ENCODE results near the gene P2RY1. TPM values are rescaled to one million over a fixed set of nuclear protein-coding genes. Genes with fewer than 3 reads are reported as not detected.
"Not testable (repeated sequence)": the region's sequence is repeated elsewhere in the genome, so short reads cannot be mapped to it uniquely, and the experiment has no call there.

Gene P2RY1
- total RNA-seq, 3 donors from 2014 or later, result 0.98 to 10.9 (median 1.2) TPM

- no peaks in the 10 kb centered on the region for H3K9me3 ChIP-seq
- H3K27me3 ChIP-seq, result no peaks in the 10 kb centered on the region
- intact Hi-C loops (cut with DNase I; ENCODE audit: low total_unique reads), result no loop called here
- no peak overlapping the region for H3K27ac ChIP-seq
- DNase-seq (ENCODE audit: low spot score in 2 of 2), result no peak
- no peaks in the 10 kb centered on the region for H3K4me1 ChIP-seq
- TF ChIP-seq POLR2AphosphoS5 (IDR thresholded peaks at IDR 0.05) (no peak), CTCF (IDR thresholded peaks at IDR 0.05) (no peak)
- H3K4me3 ChIP-seq, result peak overlapping the region; percentile 72 to 84 (median 73)
- H3K36me3 ChIP-seq, result no peaks in the 10 kb centered on the region
These were observed 1.3 kb downstream of the P2RY1 start for GRCh38 chr3:152836269-152836668.

GRCh38 chr3:152839511-152839910, 4.6 kb downstream of the P2RY1 start:
- TF ChIP-seq POLR2AphosphoS5 (IDR thresholded peaks at IDR 0.05) (no peak), CTCF (IDR thresholded peaks at IDR 0.05) (no peak), POLR2A (IDR thresholded peaks at IDR 0.05) (no peak)
- Histone ChIP-seq H3K4me1 (no peaks in the 10 kb centered on the region), H3K9me3 (no peaks in the 10 kb centered on the region), H3K4me3 (no peak overlapping the region), H3K27ac (no peak overlapping the region), H3K27me3 (no peaks in the 10 kb centered on the region), H3K36me3 (no peaks in the 10 kb centered on the region)
- no peak for DNase-seq (ENCODE audit: low spot score in 2 of 2)
- intact Hi-C loops (cut with DNase I; ENCODE audit: low total_unique reads), result no loop called here

- H3K27ac ChIP-seq, result no peak overlapping the region
- no peak for DNase-seq (ENCODE audit: low spot score in 2 of 2)
- no peak overlapping the region for H3K4me3 ChIP-seq
- H3K36me3 ChIP-seq, result no peaks in the 10 kb centered on the region
- no peak for TF ChIP-seq CTCF (IDR thresholded peaks at IDR 0.05)
- no peak for TF ChIP-seq POLR2A (IDR thresholded peaks at IDR 0.05)
- no peak for TF ChIP-seq POLR2AphosphoS5 (IDR thresholded peaks at IDR 0.05)
- no peaks in the 10 kb centered on the region for H3K4me1 ChIP-seq
- no peaks in the 10 kb centered on the region for H3K27me3 ChIP-seq
- H3K9me3 ChIP-seq, result no peaks in the 10 kb centered on the region
- intact Hi-C loops (cut with DNase I; ENCODE audit: low total_unique reads), result no loop called here
These were observed 6.2 kb downstream of the P2RY1 start for GRCh38 chr3:152841131-152841530.

GRCh38 chr3:152842413-152842812, 7.5 kb downstream of the P2RY1 start:
- no peak overlapping the region for H3K4me3 ChIP-seq

GRCh38 chr3:152843955-152844354, 9.0 kb downstream of the P2RY1 start:
- H3K4me1 ChIP-seq, result no peaks in the 10 kb centered on the region
- peaks cover 7 to 8% of the 10 kb centered on the region in 2 donors for H3K9me3 ChIP-seq
- H3K36me3 ChIP-seq, result no peaks in the 10 kb centered on the region
- no peak overlapping the region for H3K27ac ChIP-seq
- no peak for DNase-seq (ENCODE audit: low spot score in 2 of 2)
- H3K4me3 ChIP-seq, result no peak overlapping the region
- no peak for TF ChIP-seq POLR2AphosphoS5 (IDR thresholded peaks at IDR 0.05)
- no peak for TF ChIP-seq POLR2A (IDR thresholded peaks at IDR 0.05)
- no peak for TF ChIP-seq CTCF (IDR thresholded peaks at IDR 0.05)
- intact Hi-C loops (cut with DNase I; ENCODE audit: low total_unique reads), result no loop called here
- no peaks in the 10 kb centered on the region for H3K27me3 ChIP-seq

More at GRCh38 chr3:152842413-152842812, 7.5 kb downstream of the P2RY1 start:
- TF ChIP-seq CTCF (IDR thresholded peaks at IDR 0.05), result no peak
- TF ChIP-seq POLR2AphosphoS5 (IDR thresholded peaks at IDR 0.05), result no peak
- TF ChIP-seq POLR2A (IDR thresholded peaks at IDR 0.05), result no peak
- no peak overlapping the region for H3K27ac ChIP-seq
- H3K27me3 ChIP-seq, result no peaks in the 10 kb centered on the region
- no peak for DNase-seq (ENCODE audit: low spot score in 2 of 2)
- intact Hi-C loops (cut with DNase I; ENCODE audit: low total_unique reads), result no loop called here
- no peaks in the 10 kb centered on the region for H3K36me3 ChIP-seq
- H3K9me3 ChIP-seq, result peaks cover 7 to 8% of the 10 kb centered on the region in 2 donors
- H3K4me1 ChIP-seq, result no peaks in the 10 kb centered on the region

- H3K36me3 ChIP-seq; H3K27ac ChIP-seq; DNase-seq (ENCODE audit: low spot score in 2 of 2); H3K4me1 ChIP-seq; H3K9me3 ChIP-seq; H3K27me3 ChIP-seq; intact Hi-C loops (cut with DNase I; ENCODE audit: low total_unique reads); H3K4me3 ChIP-seq: not testable (repeated sequence)
These were observed 11.8 kb downstream of the P2RY1 start for GRCh38 chr3:152846572-152847202.

- H3K27me3 ChIP-seq; DNase-seq (ENCODE audit: low spot score in 2 of 2); H3K4me1 ChIP-seq; H3K27ac ChIP-seq; H3K36me3 ChIP-seq; H3K4me3 ChIP-seq; intact Hi-C loops (cut with DNase I; ENCODE audit: low total_unique reads); H3K9me3 ChIP-seq: not testable (repeated sequence)
These were observed 12.7 kb downstream of the P2RY1 start for GRCh38 chr3:152847599-152847998.

All from breast epithelium (tissue), 4 donors.